Stimulated activated CD4-positive, alpha-beta T cell treated with anti-CD3 and anti-CD28 coated beads, Interleukin-1b, Interleukin-23, amount 100 ng/mL, for 48 hours (primary cell): Measurements from ENCODE around the gene ITK.

ENCODE experiments used
- DNase-seq: peaks from one replicate; pipeline ENCODE4 v3.0.0-alpha.2; 2020

Gene ITK

DNA sequence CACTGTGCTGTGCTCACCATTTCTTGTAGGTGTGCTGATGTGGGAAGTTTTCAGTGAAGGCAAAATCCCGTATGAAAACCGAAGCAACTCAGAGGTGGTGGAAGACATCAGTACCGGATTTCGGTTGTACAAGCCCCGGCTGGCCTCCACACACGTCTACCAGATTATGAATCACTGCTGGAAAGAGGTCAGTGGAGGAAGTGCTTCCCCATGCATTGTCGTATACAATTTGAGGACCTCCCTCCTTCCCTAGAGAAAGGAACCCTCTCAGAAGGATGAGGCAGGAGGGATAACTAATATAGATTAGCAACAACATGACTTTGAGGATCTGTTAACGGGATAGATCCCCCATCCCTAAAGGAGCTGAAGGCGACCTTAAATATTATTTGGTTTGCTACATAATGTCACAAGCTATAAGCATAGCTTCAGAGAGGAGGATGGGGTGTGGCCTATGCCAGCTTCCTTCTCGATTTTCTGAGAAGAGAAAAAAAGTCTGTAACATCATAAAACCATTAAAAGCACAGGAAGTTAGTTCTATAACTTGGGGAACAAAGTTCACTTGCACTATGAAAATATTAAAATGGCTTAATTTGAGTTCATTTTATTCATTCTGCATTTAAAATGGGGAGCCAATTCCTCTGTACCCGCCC, 68.3 kb downstream of the ITK start:
- DNase-seq: no peak

DNA sequence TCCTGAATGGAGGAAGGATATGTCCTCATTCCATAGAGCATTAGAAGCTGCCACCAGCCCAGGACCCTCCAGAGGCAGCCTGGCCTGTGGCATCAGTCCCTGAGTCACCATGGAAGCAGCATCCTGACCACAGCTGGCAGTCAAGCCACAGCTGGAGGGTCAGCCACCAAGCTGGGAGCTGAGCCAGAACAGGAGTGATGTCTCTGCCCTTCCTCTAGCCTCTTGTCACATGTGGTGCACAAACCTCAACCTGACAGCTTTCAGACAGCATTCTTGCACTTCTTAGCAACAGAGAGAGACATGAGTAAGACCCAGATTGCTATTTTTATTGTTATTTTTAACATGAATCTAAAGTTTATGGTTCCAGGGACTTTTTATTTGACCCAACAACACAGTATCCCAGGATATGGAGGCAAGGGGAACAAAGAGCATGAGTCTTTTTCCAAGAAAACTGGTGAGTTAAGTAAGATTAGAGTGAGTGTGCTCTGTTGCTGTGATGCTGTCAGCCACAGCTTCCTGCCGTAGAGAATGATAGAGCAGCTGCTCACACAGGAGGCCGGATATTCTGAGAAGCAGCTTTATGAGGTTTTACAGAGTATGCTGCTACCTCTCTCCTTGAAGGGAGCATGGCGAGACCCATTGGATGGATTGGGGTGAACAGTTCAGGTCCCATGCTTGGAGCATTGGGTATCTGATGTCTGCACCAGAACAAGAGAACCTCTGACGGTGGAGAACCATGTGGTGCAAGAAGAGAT, 72.2 kb downstream of the ITK start:
- peak; percentile 64 for DNase-seq

DNA sequence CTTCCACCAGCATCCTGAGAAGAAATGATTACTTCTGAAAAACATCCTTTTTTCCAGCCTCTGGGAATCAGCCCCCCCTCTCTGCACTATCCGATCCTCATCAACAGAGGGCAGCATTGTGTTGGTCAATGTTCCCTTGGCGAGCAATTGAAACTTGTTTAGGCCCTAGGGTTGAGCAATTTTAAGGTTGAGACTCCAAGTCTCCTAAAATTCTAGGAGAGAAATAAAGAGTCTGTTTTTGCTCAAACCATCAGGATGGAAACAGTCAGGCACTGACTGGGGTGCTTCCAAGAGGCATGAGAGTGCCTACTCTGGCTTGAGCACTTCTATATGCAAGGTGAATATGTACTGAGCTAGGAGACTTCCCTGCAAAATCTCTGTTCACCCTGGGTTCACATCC, 72.9 kb downstream of the ITK start:
- DNase-seq: no peak

DNA sequence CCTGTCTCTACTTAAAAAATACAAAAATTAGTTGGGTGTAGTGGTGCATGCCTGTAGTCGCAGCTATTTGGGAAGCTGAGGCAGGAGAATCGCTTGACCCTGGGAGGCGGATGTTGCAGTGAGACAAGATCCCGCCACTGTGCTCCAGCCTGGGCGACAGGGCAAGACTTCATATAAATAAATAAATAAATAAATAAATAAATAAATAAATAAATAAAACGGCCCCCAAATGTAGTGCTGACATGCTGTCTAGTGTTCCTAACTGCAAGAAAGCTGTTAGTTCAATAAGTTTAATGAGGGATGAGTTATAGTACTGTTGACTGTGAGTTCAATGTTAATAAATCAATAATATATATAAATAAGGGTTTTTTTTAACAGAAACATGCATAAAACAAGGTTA, 77.8 kb downstream of the ITK start:
- DNase-seq: no peak

DNA sequence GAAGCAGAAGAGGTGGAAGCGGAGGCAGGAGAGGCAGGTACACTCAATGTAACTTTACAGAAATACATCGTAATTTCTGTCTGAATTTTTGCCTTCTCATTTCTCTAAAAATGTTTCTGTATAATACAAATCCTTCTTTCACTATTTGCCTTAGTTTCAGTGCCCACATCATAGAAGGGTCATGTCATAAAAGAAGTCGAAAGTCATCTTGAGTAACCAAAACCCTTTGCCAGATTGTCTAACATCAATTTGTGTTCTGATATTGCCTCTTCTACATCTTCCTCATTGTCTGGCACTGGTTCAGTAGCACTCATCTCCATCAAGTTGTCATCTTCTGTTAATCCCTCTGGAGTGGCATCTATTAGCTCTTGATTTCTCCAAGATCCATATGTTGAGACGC, 79.1 kb downstream of the ITK start:
- DNase-seq: no peak

DNA sequence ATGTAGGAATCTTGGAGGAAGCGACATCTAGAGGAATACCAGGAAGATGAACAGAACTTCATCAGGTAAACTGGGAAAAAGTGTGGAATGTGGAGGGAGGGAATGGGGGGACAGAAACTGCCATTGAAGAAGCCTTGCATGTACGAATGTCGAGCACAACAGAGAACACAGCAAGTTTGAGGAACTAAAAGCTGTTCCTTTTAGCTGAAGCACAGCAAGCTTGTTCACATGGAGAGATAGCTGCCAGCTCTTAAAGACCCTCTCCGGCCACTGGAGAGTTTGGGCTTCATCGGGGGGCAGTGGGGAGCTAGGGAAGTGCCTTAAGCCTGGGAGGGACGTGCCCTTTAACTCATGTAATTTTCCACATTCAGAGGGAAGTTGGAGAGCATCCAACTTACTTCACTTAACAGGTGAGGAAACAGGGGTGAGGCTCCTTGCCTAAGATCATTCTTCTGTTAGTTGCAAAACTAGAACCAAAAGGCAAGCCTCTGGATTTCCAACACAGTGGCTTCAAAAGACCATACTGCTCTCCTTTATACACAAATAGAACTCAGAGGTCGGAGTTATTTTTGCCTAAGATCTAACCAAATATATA, 83.0 kb downstream of the ITK start:
- DNase-seq: no peak

DNA sequence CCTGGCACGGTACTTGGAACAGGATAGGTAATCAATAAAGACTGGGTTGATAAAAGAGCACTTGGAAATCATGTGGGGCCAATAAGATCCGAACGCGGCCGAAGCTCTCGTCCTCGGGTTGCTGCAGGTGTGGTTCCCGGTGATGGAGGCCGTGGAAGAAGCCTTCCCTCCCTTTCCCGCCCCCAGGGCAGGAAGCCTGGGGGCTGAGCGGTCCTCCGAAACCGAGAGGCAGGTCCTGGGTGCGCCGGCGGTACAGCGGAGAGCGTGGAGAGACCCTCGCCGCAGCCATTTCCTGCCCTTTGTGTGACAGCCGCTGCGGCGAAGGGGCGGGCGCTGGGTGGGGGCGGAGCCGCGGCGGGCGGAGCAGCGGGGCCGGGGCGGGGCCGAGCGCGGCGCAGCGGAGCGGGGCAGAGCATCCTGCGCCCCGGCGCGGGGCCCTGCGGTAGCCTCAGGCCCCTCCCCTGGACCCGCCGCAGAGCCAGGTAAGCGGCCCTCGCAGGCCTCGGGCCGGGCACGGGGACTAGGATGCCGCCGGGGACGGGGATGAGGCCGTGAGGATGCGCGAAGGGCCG, 85.2 kb downstream of the ITK start, which contains the start of gene CYFIP2:
CYFIP2 (plus strand) TSS at position 410 of the 572 bp plus-strand sequence. CDS start 19,239 bp downstream, outside the sequence.
- peak; percentile 81 for DNase-seq

DNA sequence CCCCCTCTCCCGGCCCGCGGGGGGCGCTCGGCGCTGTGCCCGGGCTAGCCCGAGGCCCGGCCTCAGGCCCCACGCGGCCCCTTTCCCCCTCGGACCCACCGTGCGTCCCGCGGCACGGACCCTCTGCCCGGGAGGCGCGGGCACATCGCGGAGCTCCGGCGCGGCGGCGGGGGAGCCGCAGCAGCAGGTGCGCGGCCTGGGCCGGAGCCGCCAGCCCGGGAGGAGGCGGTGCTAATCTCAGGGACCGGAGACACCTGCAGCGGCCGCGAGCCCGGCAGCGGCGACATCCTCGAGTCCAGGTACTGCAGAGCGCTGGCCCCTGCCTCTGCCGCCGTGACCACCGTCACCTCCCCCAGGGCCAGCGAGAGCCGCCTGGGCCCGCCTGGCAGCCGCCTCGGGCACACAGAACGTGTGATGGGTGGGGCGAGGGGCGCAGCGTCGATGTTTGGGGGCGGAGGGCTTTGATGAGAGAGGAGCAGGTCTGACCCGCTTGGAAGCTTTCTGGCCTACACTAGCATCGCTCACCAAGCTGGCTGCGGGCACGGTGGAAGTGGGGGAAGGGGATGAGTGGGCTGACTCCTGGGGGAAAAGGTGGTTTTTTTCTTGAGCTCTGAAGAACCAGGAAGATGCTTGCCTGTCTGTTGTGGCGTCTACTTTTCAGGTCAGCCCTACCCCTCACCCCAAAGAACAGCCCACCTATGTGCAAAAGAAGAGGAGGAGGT, 85.8 kb downstream of the ITK start:
- peak; percentile 58 for DNase-seq

DNA sequence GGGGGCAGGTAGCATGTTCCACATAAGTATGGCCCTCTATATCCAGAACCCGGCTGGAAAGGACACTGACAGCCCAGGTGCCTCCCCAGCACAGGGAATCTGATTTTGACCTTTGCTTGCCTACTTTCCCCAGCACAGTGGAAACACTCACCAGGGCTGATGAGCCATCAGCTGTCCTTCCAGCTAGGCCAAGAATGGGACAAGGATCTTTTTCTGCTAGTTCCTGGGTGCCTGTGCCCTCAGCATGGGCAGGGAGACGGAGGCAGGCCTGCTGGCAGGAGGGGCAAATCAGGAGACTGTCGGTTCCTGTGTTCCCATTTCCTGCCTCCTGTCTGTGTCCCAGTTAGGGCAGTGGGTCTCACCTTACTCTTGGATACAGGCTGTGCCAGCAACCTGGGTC, 86.4 kb downstream of the ITK start:
- no peak for DNase-seq

DNA sequence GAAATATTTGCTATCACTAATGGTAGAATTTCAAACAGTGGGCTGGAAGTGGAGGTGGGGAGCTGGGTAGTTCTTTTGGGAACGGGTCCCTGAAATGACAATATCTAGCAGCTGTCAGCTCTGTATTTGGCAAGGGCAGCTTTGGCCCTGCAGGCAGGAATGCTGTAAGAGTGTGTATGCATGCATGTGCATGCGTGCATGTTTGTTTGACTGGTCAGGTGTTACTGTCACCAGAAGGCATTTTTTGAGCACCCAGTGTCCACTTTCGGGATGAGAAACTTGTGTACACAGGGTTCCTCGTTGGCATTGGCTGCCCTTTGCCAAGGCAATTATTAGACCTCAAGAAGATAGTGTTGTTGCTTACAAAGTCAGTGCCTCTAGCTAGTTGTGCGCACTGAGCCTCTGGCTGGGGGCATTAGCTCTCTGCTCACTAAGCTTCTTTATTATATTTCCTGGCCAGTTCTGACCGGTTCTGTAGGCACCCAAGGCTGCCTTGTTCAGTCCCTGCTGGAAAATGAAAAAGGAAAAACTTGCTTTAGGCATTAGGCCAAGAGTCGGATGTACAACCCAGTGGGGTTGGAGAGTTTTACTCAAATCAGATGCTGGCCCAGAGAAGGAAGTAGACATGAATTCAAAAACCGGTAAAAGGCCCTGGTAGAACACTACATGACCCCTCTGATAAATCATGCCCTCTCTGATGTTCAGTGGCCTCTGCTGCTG, 87.3 kb downstream of the ITK start:
- no peak for DNase-seq

DNA sequence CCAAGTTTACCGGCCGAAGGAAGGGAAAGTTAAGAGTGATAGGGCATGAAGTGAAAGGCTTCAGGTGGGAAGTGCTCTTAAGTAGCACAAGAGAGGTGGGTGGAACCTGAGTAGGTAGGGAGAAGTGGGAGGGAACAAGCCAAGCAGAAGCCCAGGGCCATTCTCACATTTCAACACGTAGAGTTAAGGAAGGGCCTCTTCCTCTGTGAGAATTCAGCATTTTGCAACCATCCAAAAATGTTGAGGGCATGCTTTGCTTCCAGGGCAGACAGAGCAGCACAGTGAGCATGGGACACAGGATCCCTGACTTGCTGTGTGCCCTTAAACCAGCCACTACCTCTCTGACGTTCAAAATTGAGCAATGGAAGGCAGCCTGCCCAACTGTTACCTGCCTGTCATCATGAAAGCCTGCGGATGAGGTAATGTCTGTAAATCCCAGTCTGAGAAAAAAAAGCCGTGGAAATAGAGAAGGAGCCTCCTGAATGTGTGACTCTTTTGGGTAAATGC, 88.6 kb downstream of the ITK start:
- DNase-seq: no peak

DNA sequence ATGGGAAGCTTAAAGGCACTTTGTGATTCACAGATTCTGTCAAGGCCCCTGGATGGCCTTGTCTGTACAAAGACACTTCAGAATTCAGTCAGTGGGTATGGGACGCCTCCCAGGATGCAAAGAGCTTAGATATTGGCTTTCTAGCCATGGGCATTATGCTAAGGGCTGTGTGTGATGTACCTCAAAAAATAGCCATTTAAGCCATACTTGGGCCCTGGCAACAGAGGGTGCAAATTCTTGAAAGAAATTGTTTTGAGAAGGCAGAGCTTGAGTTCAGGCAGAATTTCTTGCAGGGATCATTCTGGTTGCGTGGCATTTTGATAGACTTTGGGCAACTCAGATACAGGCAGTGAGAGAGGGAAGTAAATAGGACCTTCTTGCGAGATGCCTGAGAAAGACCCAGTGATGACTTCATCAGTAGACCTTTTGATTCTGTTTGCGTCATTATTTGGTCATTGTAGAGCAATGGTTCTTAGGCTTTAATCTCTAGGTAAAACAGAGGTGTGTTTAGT, 89.2 kb downstream of the ITK start:
- DNase-seq: peak; percentile 45

DNA sequence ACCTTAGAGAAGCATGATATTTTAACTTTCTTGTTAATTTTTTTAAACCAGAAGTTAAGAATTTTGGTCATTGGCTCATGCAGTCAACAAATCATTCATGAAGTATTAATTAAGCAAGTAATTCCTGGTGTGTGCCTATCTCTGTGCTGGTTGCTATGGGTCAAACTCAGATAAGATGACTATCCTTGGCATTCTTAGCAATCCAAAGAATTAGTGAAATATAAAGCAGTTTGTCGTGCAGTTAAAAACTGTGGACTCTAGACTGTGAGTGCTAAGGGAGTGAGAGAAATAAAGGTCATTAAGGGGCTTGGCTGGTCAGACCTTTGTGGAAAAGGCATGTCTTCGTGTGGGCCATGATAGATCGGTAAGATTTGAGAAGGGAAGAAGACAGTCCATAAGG, 90.1 kb downstream of the ITK start:
- DNase-seq: no peak

DNA sequence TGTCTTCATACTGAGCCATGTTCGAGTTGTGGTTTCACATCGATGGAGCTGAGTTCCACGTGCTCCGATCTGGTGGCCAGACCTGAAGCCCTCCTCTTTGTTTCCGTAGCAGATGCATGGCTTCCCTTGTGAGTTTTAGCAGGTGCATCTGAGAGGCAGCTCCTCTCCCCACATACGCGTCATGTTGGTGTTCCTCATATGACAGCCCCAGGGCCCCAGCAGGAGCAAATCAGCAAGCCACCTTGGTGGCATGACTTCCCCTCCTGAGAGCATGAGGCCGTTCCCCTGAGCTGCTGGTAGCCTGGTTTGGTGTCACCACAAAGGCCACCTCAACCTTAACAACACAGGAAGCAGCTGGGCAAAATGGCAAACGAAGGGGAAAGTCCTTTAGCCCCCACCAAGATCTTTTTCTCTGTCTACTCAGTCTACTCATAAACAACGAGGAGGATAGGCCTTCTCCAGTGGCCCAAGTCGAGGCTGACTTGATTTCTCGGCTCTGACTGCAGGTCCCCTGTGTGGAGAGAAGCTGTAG, 91.2 kb downstream of the ITK start:
- peak; percentile 94 for DNase-seq

DNA sequence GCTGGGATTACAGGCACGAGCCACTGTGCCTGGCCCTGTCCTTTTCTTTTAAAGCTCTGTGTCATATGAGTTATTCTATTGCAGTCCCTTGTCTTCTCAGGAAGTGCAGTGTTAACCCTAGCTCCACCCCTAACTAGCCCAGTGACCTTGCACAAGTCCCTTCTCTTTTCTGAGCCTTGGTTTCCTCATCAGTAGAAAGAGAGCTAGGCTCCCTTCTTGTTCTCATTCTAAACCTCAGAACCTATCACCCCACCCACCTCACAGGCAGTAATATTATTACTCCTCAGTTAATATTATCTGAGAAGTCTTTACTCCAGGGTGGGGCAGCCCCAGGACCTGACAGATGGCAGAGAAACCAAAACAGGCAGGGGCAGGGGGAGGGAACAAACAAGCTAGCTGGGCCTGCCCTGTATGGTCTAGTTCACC, 92.5 kb downstream of the ITK start:
- DNase-seq: no peak

DNA sequence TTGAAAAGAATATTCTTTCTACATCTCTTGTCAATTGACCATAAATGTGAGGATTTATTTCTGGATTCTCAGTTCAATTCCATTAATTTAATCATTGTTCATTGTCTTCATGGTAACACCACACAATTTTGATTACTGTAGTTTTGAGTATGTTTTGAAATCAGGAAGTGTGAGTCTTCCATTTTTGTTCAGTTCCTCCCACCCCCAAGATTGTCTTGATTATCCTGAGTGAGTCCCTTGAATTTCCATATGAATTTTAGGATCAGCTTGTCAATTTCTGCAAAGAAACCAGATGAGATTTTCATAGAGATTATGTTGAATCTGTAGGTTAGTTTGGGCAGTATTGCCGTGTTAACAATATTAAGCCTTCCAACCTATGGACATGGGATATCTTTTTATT, 94.8 kb downstream of the ITK start:
- DNase-seq: no peak

DNA sequence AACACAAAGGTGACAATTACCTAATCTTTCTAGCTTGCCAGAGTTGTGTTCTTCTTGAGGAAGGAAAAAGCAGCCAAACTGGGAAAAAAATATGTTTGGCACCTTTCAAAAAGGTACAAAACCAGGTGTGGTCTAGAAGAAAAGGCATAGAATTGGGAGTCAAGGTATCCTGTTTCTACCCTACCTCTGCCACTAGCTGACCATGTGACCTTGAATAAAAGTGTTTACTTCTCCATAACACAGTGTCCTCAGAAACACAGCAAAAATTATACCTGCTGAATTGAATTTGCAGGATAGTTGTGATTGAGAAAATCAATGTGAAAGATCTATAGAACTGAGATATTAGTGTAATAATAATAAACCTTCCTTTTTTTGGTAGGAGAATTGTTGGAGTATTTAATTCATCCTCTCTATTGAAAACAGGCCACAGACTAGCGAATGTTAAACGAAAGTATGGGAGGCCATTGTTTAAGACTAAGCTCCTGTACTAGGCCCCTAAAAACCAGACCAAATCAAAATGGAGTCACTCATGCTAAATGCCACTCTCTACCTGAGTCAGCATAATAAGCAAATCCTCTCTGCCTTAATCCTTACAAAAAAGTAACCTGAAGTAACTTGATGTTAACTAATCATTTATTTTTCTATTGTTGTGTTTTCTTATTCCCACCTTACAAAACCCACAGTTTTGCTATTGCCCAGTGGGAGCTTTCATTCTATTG, 97.8 kb downstream of the ITK start:
- no peak for DNase-seq

DNA sequence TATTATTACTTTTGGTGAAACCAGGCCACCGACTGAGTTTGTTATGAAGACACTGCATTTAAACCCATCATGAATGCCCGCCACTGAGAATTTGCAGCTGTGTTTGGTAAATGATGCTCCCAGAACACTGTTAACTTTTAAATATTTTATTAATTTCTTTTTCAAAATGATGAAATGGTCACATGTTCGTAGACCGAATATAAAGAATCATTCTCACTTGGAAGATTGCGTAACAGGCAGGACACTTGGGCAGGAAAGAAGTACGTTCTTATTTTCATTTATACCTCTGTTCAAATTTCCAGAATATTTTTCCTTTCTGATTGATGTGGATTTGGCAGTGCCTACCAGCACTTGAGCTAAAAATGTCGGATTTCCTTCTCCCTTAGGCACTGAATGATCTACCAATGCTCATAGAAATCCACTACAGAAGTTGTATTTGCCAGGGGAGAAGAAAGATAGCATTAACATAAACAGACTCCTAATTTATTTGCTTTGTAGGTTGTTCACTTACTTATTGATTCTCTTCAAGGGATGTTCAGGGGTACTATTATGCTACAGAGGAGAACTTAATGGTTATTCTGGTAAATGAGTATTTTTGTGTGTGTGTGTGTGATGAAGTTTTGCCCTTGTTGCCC, 99.1 kb downstream of the ITK start:
- no peak for DNase-seq

DNA sequence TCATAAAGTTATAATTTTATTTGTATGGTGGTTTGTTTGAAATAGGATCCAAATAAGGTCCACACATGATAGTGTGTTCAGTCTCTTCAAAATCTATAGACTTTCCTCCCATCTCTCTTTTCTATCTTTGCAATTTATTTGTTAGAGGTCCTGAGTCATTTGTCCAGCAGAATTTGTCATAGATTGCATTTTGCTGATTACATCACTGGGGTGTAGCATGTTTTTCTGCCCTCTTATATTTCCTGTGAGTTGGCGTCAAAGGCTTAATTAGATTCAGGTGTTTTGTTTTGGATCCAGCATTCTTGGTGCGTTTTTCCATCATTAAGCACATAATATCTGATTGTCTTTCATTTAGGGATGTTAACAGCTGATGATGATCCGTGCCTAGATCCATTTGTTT, 100.3 kb downstream of the ITK start:
- DNase-seq: no peak

DNA sequence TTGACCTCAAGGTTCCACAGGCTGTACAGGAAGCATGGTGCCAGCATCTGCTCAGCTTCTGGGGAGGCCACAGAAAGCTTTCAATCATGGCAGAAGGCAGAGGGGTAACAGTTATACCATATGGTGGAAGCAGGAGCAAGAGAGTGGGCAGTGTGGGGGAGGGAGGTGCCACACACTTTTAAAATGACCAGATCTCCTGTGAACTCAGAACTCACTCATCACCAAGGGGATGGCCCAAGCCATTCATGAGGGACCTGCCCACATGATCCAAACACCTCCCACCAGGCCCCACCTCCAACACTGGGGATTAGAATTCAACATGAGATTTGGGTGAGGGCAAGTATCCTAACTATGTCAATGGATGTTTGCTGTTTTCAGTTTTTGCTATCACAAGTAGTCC, 101.5 kb downstream of the ITK start:
- no peak for DNase-seq

DNA sequence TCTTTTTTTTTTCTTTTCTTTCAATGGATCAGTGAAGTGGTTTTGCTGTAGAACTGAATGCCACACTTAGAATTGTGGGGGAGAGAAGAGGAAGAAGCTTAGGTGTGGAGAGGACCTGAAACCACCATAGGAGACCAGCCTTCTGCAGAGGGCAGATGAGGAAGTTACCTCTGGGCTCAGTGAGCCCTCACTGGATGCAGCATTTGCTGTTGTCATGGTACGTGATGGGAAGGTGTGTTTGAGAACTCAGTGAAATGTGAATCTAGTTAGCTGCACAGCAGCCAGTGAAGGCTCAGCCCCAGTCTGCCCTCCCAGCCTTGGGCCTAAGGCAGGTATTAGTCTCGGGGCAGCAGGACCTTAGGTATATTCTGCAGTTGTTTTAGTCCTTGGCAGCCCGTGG, 102.8 kb downstream of the ITK start:
- no peak for DNase-seq
